NT2/D1 (cell line): ENCODE data around the gene DDB1.

Source experiments
- SUZ12 ChIP-seq: IDR thresholded peaks from 2 replicates; pipeline ENCODE4 v1.6.1; 2011; ENCODE audit not compliant: insufficient read length, insufficient read depth; ENCODE audit errors: extremely low read depth
- YY1 ChIP-seq: IDR thresholded peaks from 2 replicates; pipeline ENCODE4 v1.6.1; 2011; ENCODE audit not compliant: insufficient read length, insufficient read depth
- ZNF274 ChIP-seq: IDR thresholded peaks from 2 replicates; pipeline ENCODE4 v1.6.1; 2011; ENCODE audit warnings: mild to moderate bottlenecking, low read depth, low read length

- no peak for TF ChIP-seq YY1
- TF ChIP-seq ZNF274: no peak
- TF ChIP-seq SUZ12: no peak
These were observed 35.2 kb downstream of the DDB1 start for GRCh38 chr11:61297746-61298145.
